Activated B cell treated with CpG ODN at 0.5 μM for 24 hours (primary cell): ENCODE data around the gene SELENON. TPM values are rescaled to one million over a fixed set of nuclear protein-coding genes. Genes with fewer than 3 reads are reported as not detected.

ENCODE experiments used
- ATAC-seq: fragments of 200-7000 bp; cut with Tn5 transposase; one replicate; pipeline ENCODE4 v1.10.0; 2021; ENCODE audit warnings: low read depth, mild to moderate bottlenecking, moderate library complexity
- CTCF ChIA-PET: fragments of 350-600 bp; sonication (Branson Sonifier 250); formaldehyde crosslinking; loops from one replicate; lab custom pipeline; 2021; ENCODE audit warnings: antibody characterized with exemption; lab: Charles Lee
- POLR2A ChIA-PET: fragments of 350-600 bp; sonication (Branson Sonifier 250); formaldehyde crosslinking; loops from one replicate; lab custom pipeline; 2021; ENCODE audit warnings: antibody characterized with exemption; lab: Charles Lee
- DNase-seq: peaks from one replicate; pipeline ENCODE4 v3.0.0; 2022
- H3K27ac Mint-ChIP-seq: one replicate; pipeline ENCODE4 v1.8.0; 2020; ENCODE audit warnings: mixed read lengths
- H3K27me3 Mint-ChIP-seq: one replicate; pipeline ENCODE4 v1.8.0; 2021; ENCODE audit warnings: mixed read lengths
- H3K36me3 Mint-ChIP-seq: one replicate; pipeline ENCODE4 v1.8.0; 2021; ENCODE audit warnings: low read depth, mixed read lengths
- H3K4me1 Mint-ChIP-seq: one replicate; pipeline ENCODE4 v1.8.0; 2021; ENCODE audit warnings: mixed read lengths
- H3K4me3 Mint-ChIP-seq: one replicate; pipeline ENCODE4 v1.8.0; 2020; ENCODE audit warnings: mild to moderate bottlenecking, mixed read lengths
- H3K9me3 Mint-ChIP-seq: one replicate; pipeline ENCODE4 v1.8.0; 2020; ENCODE audit warnings: mixed read lengths
- intact Hi-C: fragments of 100-400 bp; cut with micrococcal nuclease; formaldehyde crosslinking; loops from one replicate; pipeline ENCODE4 v1.15.1; 2024
- total RNA-seq: library from RNA; stranded (reverse); gene quantifications from 2 replicates; pipeline ENCODE4 v1.2.3, GENCODE V29; 2022
- TF ChIP-seq, protein P1 (sequence below): fragments of 200-600 bp; IDR thresholded peaks from one replicate; pipeline ENCODE4 v1.8.0; 2022; ENCODE audit warnings: antibody characterized with exemption, mild to moderate bottlenecking

Gene SELENON
- total RNA-seq, 1 donor from 2014 or later, result 15.1 TPM

DNA sequence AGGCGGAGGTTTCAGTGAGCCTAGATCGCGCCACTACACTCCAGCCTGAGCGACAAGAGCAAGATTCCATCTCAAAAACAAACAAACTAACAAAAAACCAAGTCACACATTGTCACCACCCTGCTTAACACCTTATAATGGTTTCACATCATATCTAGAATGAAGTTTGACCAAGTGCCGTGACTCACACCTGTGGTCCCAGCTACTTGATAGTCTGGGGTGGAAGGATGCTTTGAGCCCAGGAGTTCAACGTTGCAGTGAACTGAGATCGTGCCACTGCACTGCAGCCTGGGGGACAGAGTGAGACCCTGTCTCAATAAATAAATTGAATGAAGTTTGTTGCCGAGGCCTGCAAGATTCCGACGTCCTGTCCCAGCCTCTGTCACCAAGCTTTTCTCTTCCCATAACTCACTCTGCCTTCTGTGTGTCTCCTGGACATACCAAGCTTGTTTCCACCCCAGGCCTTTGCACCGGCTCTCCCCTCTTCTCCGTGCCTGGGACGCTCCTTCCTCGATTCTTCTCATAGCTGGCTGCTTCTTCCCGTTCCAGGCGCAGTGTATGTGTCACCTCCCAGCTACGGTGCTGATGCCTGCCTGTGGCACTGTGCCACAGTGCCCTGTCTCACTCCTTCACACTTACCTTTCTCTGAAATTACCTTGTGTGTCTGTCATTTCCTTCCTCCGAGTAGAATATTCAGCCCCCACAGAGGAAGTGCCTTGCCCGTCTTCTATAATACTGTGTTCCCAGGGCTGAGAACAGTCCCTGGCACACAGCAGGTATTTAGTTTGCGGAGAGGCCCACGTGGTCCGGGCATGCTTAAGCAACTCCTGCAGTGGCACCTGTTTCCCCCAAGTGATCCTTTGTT, 3.8 kb upstream of the SELENON start:
- H3K27me3 Mint-ChIP-seq, result no peaks in the 10 kb centered on the region
- DNase-seq (no peak), ATAC-seq (no peak)
- peaks cover 16% of the 10 kb centered on the region for H3K4me1 Mint-ChIP-seq
- ChIA-PET CTCF (no interaction called here), POLR2A (interaction anchor here (0.5 to 0.6 kb wide), 2 partner anchors 8 to 175 kb away, joined by 3 to 5 read pairs; no protein-coding TSS in a partner anchor)
- TF ChIP-seq, protein P1, sequence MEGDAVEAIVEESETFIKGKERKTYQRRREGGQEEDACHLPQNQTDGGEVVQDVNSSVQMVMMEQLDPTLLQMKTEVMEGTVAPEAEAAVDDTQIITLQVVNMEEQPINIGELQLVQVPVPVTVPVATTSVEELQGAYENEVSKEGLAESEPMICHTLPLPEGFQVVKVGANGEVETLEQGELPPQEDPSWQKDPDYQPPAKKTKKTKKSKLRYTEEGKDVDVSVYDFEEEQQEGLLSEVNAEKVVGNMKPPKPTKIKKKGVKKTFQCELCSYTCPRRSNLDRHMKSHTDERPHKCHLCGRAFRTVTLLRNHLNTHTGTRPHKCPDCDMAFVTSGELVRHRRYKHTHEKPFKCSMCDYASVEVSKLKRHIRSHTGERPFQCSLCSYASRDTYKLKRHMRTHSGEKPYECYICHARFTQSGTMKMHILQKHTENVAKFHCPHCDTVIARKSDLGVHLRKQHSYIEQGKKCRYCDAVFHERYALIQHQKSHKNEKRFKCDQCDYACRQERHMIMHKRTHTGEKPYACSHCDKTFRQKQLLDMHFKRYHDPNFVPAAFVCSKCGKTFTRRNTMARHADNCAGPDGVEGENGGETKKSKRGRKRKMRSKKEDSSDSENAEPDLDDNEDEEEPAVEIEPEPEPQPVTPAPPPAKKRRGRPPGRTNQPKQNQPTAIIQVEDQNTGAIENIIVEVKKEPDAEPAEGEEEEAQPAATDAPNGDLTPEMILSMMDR, result no peak
- no peaks in the 10 kb centered on the region for H3K36me3 Mint-ChIP-seq
- no peak overlapping the region for H3K27ac Mint-ChIP-seq
- H3K4me3 Mint-ChIP-seq, result no peak overlapping the region
- H3K9me3 Mint-ChIP-seq, result no peaks in the 10 kb centered on the region
- intact Hi-C loops, result loop anchor here (5.0 kb wide), 1 partner anchor 179 kb away; the partner anchor contains the start of gene MAN1C1

DNA sequence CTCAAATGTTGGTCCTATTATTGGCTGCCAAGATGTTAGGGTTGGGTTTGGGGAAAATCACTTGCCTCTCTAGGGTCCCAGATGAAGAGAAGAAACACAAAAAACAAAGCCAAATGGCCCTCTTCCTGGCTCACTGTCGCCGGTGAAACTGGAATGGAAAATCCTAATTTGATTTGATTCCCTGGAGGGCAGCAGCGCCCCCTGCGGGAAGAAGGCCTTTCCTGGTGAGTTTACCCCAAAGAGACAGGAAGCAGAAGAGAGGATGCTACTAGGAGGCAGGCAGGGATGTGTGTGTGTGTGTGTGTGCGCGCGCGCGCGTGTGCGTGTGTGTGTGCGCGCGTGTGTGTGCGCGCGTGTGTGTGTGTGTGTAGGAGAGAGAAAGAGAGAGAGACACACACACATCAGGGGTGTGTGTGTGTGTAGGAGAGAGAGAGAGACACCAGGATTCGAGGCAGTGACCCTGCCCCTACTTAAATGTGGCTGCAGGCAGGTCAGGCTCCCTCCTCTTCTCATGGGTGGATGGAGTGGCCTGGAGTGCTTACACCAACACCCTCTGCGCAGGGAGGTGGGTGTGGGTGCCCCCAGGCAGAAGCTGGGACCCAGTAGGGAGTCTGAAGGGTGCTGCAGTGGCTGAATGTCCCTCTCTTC, 3.1 kb upstream of the SELENON start:
- no peak overlapping the region for H3K27ac Mint-ChIP-seq
- CTCF ChIA-PET, result no interaction called here
- peak overlapping the region; percentile 4 for H3K4me3 Mint-ChIP-seq
- no peaks in the 10 kb centered on the region for H3K9me3 Mint-ChIP-seq
- H3K36me3 Mint-ChIP-seq, result no peaks in the 10 kb centered on the region
- intact Hi-C loops, result loop anchor here (1.0 to 5.0 kb wide), 2 partner anchors 180 to 294 kb away; partner anchors contain the start of gene MAN1C1
- peaks cover 16% of the 10 kb centered on the region for H3K4me1 Mint-ChIP-seq
- ATAC-seq (peak; percentile 32), DNase-seq (peak; percentile 36)
- POLR2A ChIA-PET, result interaction anchor here (0.5 to 1.5 kb wide), 3 partner anchors 9 to 174 kb away, joined by 3 read pairs; no protein-coding TSS in a partner anchor
- H3K27me3 Mint-ChIP-seq, result no peaks in the 10 kb centered on the region
- TF ChIP-seq, protein P1, result no peak

GRCh38 chr1:25797939-25798338, 2.1 kb upstream of the SELENON start:
- Mint-ChIP-seq H3K4me1 (peaks cover 20% of the 10 kb centered on the region), H3K36me3 (no peaks in the 10 kb centered on the region), H3K27ac (no peak overlapping the region), H3K4me3 (no peak overlapping the region), H3K27me3 (no peaks in the 10 kb centered on the region), H3K9me3 (no peaks in the 10 kb centered on the region)
- ATAC-seq (no peak), DNase-seq (no peak)
- ChIA-PET POLR2A (interaction anchor here (0.8 to 1.5 kb wide), 2 partner anchors 12 to 366 kb away, joined by 3 to 4 read pairs; no protein-coding TSS in a partner anchor), CTCF (interaction anchor here (0.7 to 1.2 kb wide), 3 partner anchors 12 to 294 kb away, joined by 3 to 7 read pairs (median 3); no protein-coding TSS in a partner anchor)
- intact Hi-C loops, result loop anchor here (1.0 to 5.0 kb wide), 3 partner anchors 21 to 295 kb away; partner anchors contain the start of genes MAN1C1 and MTFR1L
- TF ChIP-seq, protein P1, result no peak

DNA sequence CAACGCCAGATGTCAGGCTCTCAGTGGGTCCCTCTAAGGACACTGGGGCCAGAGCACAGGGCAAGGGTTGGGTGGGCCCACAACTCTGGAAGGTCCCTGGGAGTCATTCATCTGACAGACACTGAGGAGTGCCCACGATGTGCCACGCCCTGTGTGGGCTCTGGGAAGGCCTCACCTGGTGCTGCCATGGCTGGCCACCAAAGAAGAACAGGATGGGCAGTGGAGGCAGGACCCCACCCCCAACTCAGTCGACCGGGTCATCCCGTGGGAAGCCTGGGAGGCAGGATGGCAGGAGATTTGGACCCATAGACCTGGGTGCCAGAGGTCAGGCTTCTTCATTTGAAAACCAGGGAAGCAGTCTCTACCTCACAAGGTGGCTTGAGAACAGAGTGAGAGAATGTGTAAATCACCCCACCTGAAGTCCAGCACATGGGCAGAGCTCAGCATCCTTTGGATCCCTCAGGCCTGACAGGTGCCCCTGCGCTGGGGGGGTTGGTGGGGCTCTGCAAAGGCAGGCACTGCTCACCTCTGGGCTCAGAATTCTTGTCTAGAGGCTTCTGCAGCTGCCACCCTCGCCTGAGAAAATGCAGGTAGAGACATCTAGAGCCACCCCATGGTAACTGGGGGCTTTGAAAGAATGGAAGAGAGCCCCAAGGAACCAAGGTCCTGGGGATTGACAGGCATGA, 1.2 kb upstream of the SELENON start:
- Mint-ChIP-seq H3K27ac (no peak overlapping the region), H3K36me3 (no peaks in the 10 kb centered on the region), H3K4me3 (peak overlapping the region; percentile 78), H3K9me3 (no peaks in the 10 kb centered on the region), H3K27me3 (no peaks in the 10 kb centered on the region), H3K4me1 (peaks cover 22% of the 10 kb centered on the region)
- ATAC-seq (no peak), DNase-seq (no peak)
- CTCF ChIA-PET, result interaction anchor here (1.1 to 1.2 kb wide), 2 partner anchors 11 to 190 kb away, joined by 3 to 7 read pairs; no protein-coding TSS in a partner anchor
- POLR2A ChIA-PET, result interaction anchor here (0.8 to 1.5 kb wide), 2 partner anchors 11 to 367 kb away, joined by 3 to 4 read pairs; no protein-coding TSS in a partner anchor
- intact Hi-C loops, result loop anchor here (2.0 to 5.0 kb wide), 2 partner anchors 20 to 182 kb away; partner anchors contain the start of genes MAN1C1 and MTFR1L
- TF ChIP-seq, protein P1, result no peak
